GM19324 (cell line): ENCODE measurements around the gene METAP1D.

Experiments used
- ATAC-seq: cut with Tn5 transposase; IDR thresholded peaks from one replicate; pipeline ENCODE4 v1.9.1; 2021; ENCODE audit warnings: mild to moderate bottlenecking, moderate library complexity; ENCODE audit not compliant: unreplicated experiment, low FRiP score

The METAP1D gene

DNA sequence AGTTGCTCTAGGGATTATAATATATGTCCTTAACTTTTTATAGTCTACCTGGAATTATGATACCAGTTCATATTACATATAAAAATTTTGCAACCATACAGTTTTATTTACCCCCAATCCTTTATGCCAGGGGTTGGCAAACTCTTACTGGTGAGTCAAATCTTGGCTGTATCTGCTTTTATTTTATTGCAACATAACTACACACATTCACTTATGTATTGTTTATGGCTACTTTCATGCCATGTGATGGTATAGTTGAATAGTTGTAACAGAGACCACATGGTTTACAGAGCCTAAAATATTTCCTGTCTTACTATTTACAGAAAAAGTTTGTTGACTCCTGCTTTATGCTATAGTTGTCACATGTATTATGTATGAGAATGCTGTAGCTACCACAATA, 128.7 kb downstream of the METAP1D start:
- ATAC-seq: no peak

DNA sequence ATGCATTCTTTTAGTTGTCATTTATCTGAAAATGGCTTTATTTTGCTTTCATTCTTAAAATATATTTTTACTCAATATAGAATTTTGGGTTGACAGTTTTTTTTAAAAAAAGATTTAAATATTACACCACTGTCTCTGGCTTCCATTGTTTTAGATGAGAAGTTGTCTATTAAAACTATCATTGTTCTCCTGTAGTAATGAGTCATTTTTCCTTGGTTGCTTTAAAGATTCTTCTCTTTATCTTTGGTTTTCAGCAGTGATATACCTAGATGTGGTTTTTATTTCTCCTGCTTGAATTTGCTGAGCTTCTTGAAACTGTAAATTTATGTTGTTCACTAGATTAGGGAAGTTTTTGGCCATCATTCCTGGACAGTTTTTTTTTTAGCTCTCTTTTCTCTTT, 129.7 kb downstream of the METAP1D start:
- ATAC-seq: no peak
